GM18867 (cell line): ENCODE results near the gene ZNF768.
"Not testable (repeated sequence)": the region's sequence is repeated elsewhere in the genome, so short reads cannot be mapped to it uniquely, and the experiment has no call there.

Source experiments
- ATAC-seq: cut with Tn5 transposase; IDR thresholded peaks from one replicate; pipeline ENCODE4 v1.9.1; 2021; ENCODE audit warnings: mild to moderate bottlenecking, moderate library complexity; ENCODE audit not compliant: unreplicated experiment

ZNF768 gene

GRCh38 chr16:30511509-30511908 lies 14.9 kb downstream of the ZNF768 start:
- no peak for ATAC-seq

DNA sequence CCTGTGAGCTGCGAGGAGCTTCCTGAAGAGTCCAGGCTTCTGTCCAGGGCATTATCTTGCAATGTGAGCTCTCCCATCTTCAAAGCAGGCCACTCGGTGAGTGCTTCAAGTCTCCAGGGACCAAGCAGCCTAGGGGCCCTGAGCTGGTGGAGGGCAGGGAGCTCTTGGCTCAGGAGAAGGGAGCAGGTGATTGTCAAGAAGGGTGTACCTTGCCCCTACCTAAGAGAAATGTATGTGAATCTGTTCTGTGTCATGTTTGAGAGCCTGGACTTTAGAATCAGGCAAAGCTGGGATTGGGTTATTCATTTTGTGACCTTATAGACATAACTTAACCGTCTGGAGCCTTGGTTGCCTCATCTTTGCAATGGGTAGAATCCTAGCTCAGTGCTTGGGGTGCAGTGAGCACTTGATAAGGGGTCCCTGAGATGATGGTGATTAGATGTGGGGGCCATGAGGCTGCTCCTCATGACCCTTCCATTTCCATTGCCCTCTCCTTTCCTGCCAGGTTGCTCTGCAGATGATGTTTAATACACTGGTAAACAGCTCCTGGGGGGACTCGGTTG lies 15.9 kb downstream of the ZNF768 start:
- ATAC-seq: no peak

DNA sequence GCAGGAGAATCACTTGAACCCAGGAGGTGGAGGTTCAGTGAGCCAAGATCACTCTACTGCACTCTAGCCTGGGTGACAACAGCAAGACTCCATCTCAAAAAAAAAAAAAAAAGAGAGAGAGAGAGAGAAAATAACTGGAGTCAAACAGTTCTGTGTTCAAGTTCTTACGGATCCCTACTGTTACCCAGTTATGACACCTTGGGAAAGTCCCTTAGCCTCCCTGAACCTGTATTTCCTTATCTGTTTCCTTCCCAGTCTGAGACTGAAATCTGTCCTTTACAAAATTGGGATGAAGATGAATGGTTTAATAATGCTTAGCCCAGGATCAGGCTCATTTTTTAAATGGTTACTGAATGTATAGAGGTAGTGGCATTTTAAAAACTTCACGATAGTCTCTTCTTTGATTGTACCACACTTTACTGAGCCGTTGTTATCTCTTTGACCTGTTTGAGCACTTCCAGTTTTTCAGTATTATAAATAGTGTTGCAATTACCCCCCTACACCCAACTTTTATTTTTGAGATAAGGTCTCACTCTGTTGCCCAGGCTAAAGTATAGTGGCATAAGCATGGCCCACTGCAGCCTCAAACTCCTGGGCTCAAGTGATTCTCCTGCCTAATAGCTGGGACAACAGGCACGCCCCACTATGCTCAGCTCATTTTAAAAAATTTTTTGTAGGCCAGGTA lies 17.1 kb downstream of the ZNF768 start:
- ATAC-seq: no peak

DNA sequence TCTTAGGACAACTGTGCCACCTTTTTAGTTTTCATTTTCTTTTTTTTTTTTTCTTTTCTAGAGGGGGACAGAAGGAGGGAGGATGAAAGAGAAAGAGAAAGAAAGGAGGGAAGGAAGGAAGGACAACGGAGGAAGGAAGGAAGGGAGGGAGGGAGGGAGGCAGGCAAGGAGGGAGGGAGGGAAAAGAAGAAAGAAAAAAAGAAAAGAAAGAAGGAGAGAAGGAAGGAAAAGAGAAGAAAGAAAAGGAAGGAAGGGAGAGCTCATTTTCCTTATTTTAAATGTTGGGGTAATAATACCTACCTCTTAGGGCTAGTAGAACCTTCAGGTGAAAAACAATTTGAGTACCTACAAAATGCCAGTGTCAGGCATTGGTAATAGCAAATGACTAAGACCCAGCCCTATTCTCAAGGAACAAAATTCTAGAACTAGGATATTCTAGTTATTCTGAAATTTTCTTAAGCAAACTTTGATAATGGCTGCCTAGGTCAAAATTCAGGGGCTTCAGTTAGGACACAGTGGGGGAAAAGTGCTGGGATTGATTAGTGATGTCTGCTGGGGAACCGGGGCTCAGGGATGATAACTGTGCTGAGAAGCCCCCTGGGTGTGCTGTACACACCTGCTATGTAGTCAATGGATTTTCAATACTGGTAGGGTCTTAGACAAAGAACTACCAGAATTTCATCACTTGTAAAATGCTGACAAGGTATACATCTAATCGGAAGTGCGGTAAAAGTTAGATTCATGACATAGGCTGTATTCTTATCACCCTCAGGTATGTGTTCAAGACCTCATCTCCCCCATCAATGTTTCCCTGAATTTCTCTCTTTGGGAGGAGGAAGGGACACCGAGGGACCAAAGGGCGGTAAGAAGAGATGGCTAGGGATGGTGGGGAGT lies 22.7 kb downstream of the ZNF768 start:
- no peak for ATAC-seq

- no peak for ATAC-seq
Measured at GRCh38 chr16:30499284-30499683, 27.1 kb downstream of the ZNF768 start.

GRCh38 chr16:30494709-30495108 lies 31.7 kb downstream of the ZNF768 start:
- no peak for ATAC-seq

DNA sequence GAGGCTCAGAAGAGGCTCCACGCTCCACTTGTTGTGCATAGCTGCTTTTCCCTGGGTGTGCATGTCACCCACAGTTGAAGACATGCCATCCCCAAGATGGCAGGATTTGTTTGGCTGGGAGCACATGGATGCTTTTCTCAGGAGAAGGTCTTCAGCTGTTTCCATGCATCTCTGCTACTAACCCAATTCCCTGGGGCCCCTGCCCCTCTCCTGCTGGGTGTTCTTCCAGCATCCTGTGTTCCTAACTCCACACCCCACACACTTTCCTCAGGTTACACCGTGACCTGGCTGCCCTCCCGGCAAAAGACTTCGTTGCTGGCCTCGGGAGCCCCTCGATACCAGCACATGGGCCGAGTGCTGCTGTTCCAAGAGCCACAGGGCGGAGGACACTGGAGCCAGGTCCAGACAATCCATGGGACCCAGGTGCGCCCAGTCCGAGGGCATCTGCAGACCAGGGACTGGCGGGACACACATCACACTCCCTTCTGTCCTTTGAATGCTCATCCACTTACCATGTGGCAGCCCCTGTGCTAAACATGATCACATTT lies 32.4 kb downstream of the ZNF768 start:
- ATAC-seq: no peak

DNA sequence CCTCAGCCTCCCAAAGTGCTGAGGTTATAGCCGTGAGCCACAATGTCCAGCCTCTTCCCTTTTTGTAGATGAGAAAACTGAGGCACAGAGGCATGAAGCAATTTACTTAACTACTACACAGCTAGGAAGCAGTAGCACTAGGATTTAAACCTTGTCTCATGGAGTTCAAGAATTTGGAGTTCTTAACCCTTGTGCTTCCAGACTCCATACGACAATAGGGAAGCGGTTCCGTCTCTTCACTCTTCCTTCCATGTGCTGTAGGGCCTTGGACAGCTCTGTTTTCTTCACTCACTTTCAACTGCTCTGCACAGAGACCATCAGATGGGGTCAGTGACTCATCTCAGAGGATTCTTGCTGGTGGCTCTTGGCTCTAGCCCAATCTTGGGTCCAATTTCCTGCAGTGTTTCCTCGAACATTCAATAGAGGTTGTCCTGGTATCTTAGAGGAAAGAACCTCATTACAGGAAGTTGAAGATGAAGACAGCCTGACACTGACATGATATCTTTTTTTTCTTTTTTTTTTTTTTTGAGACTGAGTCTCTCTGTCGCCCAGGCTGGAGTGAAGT lies 34.5 kb downstream of the ZNF768 start:
- no peak for ATAC-seq

DNA sequence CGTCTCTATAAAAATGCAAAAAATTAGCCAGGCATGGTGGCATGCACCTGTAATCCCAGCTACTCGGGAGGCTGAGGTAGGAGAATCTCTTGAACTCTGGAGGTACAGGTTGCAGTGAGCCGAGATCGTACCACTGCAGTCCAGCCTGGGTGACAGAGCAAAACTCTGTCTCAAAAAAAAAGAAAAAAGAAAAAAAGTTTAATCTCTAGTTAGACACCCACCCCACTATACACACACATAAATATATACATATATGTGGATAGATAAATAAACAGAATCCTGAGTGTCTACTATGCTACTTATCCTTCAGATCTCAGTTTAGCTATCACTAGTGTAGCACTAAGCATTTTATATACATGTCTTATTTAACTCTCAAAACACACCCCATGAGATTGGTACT lies 35.1 kb downstream of the ZNF768 start:
- no peak for ATAC-seq

GRCh38 chr16:30490210-30490609 lies 36.2 kb downstream of the ZNF768 start:
- no peak for ATAC-seq

- no peak for ATAC-seq
Measured at GRCh38 chr16:30488764-30489605, 37.4 kb downstream of the ZNF768 start.

- ATAC-seq: no peak
Measured at GRCh38 chr16:30485818-30486436, 40.4 kb downstream of the ZNF768 start.

DNA sequence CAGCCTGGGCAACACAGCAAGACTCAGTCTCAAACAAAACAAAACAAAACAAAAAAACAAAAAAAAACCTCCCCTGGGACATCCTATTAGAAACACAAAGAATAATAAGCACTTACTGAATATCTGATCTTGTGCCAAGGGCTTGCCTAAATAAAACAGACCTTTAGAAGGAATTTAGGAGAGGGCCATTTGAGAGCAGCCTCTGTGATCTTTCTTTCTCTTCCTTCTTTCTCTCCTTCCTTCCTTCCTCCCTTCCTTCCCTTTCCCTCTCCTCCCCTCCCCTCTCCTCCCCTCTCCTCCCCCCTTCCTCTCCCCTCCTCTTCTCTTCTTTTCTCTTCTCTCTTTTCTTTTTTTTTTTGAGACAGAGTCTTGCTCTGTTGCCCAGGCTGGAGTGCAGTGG lies 41.5 kb downstream of the ZNF768 start:
- ATAC-seq: no peak

- no peak for ATAC-seq
Measured at GRCh38 chr16:30482366-30482765, 44.0 kb downstream of the ZNF768 start.

GRCh38 chr16:30481381-30481780 lies 45.0 kb downstream of the ZNF768 start:
- ATAC-seq: no peak

DNA sequence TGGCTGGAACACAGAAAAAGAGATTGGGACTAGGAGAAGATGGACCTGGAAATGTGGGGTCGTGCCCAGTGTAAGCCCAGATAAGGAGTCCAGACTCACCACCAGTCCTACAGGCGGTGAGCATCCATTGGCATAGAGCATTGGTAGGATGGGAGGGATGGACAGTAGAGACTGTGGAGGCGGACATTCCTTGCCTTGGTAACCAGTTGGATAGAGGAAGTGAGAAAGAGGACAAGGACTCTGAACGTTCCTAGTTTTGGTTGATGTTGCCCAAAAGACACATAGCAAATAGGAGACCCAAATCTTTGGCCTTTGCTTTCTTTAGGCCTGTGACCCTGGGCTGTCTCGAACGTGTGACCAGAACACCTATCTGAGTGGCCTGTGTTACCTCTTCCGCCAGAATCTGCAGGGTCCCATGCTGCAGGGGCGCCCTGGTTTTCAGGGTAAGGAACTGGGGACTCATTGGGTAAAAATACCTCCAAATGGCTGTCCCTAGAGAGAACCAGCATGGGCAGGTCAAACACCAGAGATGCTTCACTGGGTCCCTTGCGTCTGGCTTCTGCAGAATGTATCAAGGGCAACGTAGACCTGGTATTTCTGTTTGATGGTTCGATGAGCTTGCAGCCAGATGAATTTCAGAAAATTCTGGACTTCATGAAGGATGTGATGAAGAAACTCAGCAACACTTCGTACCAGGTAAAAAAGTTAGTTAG lies 47.4 kb downstream of the ZNF768 start:
- no peak for ATAC-seq

DNA sequence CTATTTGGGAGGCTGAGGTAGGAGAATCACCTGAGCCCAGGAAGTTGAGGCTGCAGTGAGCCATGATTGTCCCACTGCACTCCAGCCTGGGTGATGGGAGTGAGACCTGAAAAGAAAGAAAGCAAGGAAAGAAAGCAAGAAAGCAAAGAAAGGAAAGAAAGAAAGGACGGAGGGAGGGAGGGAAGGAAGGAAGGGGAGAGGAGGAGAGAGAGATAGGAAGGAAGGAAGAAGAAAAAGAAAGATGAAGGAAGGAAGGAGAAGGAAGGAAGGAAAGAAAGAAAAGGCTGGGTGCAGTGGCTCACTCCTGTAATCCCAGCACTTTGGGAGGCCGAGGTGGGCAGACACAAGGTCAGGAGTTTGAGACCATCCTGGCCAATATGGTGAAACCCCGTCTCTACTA lies 48.6 kb downstream of the ZNF768 start:
- ATAC-seq: not testable (repeated sequence)

- ATAC-seq: no peak
Measured at GRCh38 chr16:30476991-30477390, 49.4 kb downstream of the ZNF768 start.

GRCh38 chr16:30474684-30475083 lies 51.7 kb downstream of the ZNF768 start:
- ATAC-seq: no peak
